AG20443 (cell line): Measurements from ENCODE around the gene PFKL.
A peak's percentile ranks its signal among the peaks of the same experiment; 100 is the strongest.
"Not testable (repeated sequence)": the region's sequence is repeated elsewhere in the genome, so short reads cannot be mapped to it uniquely, and the experiment has no call there.

Experiments
- DNase-seq: peaks from one replicate; pipeline ENCODE4 v3.0.0; 2012; ENCODE audit warnings: low spot score, mixed read lengths

The PFKL gene

DNA sequence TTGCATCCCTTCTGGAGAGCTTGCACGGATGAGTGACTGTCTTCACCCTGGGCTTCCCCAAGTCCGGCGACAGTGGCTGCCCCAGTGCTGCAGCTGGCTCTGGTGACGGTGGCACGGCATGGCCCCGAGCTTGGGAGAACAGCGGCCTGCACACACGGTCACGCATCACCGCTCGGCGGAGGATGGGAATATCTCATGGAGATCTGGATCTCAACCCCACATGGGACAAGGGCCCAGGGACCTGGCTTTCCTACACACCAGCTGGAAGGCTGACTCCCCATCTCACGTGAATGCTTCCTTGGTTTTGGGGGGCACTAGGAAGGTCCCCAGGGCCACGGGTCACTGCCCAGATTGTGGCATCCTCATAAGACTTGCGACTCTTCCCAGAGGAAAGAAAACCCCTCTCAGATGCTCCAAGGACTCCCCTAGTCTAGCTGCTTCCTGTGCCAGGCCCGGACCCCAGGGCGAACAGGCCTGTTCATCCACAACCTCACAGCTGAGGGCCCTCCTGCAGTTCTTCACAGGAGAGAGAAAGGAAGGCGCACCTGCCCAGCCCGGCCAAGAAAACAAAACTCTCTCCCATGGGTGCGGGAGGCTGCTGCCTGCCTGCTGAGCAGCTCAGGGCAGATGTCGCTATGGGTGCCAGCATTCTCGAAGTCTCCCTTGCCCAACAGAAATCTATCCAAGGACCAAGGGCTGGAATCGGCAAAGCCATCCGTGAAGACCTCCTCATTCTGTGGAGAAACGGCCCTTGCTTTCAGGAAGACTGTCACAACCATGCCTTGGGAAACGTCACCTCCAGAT lies 29.4 kb downstream of the PFKL start:
- no peak for DNase-seq

DNA sequence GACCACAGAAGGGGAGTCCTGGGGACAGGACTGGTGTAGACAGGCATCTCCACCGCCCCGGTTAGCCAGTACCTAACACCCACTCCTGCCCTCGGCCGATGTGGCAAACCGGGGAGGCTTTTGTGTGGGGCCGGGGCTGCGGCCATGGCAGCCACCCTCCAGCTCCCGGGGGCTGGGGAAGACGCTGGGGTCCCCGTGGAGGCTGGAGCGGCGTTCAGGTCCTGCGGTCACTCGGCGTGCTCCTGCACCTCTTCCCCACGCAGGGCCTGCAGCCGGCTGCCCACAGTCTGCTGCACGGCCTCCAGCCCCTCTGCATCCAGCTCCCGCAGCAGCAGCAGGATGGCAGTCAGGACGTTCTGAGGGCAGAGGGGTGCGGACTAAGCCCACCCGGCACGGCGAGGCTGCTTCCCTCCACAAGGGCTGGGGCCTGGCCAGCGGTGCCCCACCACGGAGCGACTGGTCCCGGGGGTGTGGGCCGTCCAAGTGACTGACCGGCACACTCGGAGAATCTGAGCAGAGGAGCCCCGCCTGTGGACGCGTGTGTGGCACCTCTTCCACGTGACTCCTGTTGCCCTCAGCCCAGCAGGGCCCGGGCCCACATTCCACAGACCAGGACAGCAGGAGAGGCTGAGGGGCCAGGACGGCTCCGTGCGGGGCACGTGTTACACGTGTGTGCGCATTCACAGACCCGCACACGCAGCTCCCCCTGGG lies 30.3 kb downstream of the PFKL start:
- no peak for DNase-seq

DNA sequence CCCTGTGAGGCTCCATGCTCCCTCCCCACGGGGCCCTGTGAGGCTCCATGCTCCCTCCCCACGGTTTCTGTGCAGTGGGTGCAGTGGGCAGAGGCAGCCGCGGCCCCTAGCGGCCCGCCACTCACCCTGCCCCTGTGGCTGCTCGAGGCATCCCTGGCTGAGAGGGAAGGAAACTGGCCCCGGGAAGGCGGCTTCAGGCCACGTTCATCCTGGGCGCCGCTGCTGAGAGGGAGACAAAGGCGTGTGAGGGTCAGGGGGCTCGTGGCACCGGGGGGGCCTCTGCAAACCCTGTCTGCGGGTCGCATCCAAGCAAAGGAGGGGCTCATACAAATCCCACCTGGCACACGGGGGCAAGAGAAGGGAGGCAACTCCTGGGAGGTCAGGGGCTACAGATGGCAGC lies 30.8 kb downstream of the PFKL start:
- no peak for DNase-seq

DNA sequence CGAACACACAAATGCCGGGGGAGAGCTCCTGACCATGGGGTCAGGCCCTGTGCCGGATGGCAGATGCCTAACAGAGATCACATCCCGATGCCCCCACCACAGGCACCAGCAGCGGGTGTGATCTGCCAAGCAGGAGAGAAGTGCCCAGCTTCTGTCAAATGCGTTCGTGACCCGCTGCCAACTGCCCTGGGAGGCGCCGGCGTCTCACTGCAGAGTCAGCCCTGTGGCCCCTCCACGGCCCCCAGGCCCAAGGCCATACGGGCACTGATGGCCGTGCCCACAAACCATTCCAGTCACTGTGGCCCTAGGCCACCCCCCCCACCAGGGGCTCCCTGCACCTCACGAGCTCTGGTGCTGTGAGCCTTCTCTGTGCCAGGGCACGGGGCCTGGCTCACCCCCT lies 31.4 kb downstream of the PFKL start:
- no peak for DNase-seq

DNA sequence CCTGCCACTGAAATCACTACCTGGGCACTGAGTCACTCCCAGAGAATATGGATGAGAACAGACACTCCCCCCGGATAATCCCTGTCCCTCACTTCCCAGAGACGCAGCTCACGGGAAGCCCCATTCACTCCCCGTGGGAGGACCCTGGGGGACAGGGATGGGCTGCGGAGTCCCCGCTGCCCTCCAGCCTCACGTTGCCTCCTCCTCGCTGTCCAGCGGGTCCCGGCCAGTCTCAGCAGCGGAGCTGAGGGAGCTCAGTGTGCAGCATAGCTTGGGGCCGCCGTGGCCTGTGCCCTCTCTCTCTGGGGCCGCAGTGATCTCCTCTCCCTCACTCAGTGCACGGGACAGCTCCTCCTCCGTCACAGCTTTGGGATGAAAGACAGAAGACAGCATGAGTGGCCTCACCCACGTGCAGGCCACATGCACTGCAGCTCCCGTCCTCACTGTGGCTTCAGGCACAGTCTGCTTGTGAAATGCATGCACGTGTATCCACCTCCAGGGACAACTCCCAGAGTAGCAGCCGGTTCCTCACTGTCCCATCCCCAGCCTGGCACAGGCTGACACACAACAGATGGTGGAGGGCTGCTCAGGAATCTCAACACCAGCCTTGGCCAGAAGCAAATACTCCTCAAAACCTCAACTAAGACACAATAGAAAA lies 31.9 kb downstream of the PFKL start:
- DNase-seq: no peak

DNA sequence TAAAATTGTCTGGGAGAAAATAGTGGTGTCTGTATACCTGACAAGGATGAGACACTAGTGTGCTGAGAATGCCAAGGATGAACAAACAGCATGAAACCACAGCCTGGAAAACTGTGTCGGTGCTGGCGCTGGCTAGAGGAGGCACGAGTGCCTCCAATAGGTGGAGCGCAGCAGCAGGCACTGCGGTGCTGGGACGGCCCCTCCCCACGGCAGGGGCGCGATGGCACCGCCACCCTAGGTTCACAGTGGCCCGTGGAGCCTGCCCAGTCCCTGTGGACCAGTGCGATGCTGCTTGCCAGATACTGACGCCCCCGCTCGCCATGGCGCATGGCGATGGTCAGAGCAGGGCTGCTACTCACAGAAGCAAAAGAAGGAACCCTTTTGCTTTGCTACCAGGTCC lies 32.5 kb downstream of the PFKL start:
- no peak for DNase-seq

DNA sequence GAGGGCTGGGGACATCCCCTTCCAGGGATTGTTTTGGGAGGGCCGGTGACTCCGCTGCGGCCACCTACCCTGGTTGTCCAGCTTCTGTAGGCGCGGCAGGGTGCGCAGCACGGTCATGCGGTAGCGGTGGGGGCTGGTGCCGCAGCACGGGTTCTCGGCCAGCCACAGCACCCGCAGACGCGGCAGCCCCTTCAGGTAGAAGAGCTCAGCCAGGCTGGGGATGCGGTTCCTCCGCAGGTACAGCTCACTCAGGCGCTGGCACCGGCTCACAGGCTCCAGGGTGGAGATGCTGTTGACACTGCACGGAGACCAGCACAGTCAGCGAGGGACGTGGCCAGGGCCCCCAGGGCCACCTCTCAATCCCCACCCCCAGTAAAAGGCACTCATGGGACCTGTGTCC lies 33.1 kb downstream of the PFKL start:
- no peak for DNase-seq

DNA sequence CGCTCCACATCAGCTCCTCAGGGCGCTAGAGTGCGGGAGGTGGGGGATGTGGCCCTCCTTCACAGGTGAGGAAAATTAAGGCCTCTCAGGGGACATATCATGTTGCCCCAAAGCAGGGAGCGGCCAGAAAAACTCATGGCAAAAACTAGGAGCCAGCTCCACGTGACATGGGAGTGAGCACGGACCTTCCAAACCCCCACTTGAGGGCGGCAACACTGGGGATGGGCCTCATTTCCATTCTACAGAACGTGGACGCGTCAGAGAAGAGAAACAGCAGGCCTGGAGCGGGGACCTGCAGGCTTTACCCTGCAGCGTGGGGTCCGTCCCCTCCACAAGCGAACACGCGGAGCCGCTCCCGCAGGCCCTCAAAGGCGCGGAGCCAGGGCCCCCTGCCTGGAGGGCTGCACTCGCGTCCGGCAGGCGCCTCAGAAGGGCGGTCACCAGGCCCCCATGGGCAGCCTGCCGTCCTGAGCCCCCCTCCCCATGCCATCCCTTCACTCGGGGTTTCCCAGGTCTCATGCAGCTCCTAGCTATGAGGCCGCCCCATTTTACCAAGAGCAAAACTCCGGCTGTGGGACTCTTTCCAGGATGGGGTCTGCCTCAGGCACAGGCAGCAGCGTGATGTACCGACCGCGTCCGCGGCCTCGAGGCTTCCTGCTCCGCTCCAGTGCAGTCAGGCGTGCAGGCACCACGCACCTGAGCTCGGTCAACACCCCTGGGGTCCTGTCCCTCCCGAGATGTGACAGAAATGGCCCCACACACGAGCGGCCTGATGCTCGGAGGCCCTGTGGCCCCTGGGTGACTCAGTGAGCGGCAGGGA lies 33.9 kb downstream of the PFKL start:
- DNase-seq: no peak

DNA sequence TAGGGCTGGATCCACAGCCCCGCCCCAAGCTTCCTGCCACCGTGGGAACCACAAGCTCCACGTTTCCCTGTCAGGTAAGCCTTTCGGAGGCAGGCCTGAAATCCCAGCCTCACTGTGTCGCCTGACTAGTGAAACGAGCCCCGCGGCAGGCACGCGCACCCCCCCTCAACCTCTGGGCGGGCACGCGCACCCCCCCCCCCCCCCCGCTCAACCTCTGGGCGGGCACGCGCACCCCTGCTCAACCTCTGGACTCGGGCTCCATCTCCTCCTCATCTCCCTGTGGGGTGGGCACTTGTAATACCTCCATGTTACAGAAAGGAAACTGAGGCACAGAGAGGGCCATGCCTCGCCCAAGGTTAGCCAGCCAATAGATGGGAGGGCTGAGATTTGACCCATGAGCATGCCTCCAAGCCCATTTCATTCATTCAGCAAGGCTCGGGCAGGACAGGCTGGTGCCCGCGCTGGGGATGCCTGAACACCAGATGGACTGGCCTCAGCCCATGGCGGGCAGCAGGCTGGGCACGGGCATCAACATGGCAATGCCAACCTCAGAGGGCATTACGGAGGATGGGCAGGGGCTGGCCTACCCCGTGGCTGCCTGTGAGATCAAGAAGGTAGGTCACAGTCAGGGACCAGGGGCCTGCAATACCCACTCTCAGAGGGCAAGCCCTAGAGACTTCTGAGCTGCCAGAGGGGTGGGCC lies 34.6 kb downstream of the PFKL start:
- DNase-seq: no peak

DNA sequence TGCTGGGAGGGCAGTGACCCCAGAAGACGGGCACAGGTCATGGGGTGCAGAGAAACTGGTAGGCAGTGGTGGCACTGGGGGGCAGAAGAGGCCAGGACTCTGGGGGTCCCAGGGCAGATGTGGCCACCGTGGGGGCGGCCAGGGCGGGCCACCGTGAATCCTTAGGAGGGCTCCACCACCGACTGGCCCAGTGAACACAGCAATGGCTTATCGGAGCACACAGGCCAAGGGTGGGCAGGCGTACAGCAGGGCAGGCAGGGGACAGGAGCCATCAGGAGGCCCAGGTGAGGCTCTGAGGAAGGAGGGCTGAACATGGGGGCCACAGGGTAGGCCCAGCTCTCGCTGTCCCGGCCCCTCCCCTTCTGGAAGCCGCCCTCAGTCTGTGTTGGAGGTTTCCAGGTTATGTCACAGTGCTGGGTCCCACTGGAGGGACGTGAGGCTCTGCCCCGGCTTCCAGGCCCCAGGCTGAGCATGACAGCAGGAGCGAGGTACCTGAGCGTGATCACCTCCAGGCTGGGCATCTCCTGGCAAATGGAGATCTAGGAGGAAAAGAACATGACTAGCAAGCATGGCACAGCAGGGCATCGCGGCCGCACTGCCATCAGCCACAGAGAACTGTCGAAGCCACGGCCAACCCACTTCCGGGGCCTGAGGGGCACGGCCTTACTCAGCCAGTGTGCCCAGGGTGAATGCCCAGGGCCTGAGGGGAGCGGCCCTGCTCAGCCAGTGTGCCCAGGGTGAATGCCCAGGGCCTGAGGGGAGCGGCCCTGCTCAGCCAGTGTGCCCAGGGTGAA lies 35.6 kb downstream of the PFKL start:
- DNase-seq: no peak

DNA sequence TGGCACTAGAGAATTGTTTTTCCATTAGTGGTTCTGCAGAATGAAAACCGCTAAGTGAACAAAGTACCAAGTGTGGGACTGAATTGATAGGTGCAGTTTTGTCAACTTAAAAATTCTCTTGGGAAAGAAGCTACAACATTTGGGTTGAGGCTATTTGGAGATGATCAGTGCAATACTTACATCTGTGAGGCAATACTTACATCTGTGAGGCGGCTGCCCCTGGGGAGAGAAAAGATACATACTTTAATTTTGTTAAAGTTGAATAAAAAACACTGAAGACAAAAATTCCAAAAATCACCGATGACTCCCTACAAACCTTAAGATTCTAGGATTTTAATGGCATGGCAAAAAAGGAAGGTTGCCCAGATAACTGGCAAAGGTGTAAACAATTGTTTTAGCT lies 37.6 kb downstream of the PFKL start:
- no peak for DNase-seq

DNA sequence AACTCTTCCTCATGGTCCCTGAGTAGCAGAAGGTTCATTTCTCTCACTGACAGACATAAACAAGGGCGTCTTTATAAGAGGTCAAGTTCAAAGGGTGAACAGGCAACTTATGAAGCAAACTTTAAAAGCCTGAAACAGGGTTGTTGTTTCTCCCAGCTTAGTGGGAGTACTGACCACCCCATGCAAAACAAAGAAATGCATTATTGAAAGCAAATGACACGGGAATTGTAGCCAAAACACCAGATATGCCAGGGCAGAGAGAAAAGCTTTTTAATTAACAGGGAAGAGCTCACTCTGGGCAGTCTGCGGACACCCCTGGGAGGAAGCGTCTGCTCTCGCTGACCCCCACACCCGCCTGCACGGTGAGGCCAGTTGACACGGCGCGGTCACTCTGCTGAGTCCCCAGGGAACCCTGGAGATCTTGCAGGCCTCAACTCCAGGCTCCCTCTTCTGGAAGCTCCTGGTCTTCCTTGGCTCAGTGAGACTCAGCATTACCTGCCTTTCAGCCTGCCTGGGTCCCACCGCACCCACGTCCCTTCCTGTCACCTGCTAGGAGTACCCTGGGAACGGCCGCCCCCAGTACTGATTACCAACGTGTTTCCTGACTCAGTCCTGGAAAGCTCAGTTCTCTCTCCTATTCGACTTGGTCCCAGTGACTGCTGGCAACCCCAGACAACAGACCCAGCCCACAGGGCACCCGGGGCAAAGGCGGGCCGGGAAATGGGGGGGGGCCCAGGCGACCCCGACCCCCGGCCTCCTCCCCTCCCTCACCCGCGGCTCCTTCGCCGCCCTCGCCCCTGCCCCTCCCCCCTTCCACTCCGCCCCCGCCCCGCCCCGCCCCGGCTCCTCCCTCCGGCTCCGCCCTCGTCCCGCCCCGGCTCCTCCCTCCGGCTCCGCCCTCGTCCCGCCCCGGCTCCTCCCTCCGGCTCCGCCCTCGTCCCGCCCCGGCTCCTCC lies 38.4 kb downstream of the PFKL start:
- peak; percentile 58 for DNase-seq

DNA sequence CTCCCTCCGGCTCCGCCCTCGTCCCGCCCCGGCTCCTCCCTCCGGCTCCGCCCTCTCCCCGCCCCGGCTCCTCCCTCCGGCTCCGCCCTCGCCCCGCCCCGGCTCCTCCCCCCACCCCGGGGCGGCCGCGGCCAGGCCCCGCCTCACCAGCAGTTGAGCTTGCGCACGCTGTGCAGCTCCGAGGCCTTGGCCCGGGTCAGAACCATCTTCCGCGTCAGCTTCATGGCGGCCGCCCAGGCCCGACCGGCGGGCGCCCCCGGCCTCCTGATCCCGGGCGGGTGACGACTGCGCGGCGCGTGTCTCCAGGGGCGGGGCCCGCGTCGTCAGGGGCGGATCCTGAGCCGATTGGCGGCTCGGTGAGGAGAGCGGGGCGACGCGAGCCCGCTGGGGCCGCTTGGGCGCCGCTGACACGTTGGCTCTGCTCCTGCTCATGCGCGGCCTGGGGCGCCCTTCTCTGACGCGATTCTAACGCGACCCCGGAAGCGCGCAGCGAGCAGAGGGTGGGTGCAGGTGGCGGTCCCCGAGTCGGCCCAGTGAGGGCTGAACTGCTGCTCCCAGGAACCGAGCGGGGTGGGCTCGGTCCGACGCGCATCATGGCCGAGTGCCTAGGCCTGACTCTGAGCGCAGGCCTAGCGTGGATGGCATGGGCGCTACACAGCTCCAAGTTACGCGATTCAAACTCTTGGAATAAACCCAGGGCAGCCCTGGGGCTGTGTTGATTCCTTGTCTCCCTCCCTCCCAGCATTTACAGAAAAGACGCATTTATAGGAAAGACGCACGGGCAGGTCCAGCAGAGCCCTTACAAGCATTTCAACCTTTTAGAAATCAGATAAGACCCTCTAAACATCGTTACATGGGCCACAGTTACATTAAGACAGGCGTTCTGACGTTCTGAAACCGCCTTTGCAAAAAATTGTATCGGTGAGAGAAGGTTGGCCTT lies 39.4 kb downstream of the PFKL start, which contains the start of gene CFAP410:
Gene CFAP410, minus strand, starts transcription at position 420 of the 940 bp plus-strand sequence. Its CDS starts 196 bp downstream, at position 224.
- peak; percentile 99 for DNase-seq

DNA sequence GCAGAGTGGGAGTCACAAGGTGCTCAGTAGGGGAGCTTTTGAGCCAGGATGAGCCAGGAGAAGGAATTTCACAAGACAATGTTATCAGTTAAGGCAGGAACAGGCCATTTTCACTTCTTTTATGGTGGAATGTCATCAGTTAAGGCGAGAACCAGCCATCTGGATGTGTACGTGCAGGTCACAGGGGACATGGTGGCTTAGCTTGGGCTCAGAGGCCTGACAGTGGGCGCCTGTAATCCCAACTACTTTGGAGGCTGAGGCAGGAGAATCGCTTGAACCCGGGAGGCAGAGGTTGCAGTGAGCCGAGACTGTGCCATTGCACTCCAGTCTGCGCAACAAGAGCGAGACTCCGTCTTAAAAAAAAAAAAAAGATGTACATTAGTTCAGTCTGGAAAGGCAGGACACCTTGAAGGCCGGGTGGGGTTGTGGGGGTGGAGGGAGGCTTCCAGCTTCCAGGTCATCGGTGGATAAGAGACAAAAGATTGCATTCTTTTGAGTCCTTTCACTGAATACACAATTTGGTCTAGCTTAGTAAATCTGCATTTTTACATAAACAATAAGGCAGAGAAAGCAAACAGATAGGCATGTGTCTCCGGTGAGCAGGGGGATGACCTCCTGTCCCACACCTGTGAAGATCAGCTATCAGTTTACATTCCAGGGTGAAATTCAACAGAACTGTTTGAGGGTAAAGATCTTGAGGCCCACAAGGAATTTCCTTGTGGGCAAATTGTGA lies 42.0 kb downstream of the PFKL start:
- not testable (repeated sequence) for DNase-seq

DNA sequence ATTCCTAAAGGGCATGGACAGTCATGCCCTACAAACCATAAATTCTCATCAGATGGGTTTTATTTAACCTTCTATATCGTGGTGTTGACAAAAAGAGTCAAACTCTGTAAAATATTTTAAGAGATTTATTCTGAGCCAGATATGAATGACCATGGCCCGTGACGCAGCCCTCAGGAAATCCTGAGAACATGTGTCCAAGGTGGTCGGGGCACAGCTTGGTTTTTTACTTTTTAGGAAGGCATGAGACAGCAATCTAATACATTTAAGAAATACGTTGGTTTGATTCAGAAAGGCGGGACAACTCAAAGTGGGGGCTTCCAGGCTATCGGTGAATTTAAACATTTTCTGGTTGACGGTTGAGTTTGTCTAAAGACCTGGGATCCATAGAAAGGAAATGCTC lies 43.1 kb downstream of the PFKL start:
- DNase-seq: not testable (repeated sequence)

DNA sequence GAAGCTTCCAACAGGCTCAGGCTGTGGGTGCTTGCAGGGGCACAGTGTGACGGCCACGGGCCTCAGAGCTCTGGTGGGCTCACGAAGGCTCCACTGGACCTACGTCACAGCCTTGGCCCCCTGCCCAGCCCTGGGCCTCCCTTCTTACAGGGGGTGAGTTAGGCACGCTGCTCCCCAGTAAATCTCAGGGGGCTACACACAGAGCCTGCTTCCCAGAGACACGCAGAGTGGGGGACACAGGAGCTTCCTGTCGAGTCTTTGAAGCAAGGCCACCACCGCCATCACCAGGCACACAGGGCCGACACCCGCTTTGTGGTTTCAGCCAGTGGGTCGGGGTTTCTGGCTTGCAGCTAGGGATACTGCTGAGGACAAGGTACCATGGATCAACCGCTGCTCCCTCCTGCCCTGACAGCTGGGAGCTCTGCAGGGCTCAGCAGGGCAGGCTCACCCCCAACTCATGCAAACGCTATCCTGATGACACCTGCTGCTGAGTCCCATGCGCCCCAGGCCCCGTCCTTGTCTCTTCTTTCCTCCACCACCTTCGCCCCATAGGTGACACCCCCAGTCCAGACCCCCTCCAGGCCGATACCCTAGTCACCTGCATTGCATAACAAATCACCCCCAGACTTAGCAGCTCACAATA lies 44.8 kb downstream of the PFKL start:
- no peak for DNase-seq

DNA sequence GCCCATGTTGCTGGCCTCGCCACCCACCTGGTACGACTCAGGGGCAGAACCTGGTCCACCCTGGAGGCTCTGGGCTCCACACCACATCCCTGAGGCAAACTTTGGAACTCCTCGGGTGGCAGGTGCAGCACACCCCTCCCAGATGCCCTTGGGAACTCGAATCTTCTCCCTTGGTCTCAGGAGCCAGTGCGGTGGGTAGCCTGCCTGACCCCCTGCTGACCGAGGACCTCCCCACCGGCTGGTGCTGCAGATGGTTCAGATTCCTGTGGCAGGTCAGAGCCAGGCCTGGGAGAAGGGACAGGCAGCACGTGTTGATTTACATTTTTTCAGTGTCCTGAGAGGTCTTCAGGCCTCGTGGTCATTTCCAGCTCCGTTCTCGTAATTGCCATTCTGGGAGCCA lies 45.6 kb downstream of the PFKL start:
- no peak for DNase-seq
